GM03348 (cell line): ENCODE measurements around the gene PLXDC1.
A peak's percentile ranks its signal among the peaks of the same experiment; 100 is the strongest.

ENCODE experiments used
- DNase-seq: peaks from one replicate; pipeline ENCODE4 v3.0.0; 2012; ENCODE audit warnings: low spot score

PLXDC1 gene

DNA sequence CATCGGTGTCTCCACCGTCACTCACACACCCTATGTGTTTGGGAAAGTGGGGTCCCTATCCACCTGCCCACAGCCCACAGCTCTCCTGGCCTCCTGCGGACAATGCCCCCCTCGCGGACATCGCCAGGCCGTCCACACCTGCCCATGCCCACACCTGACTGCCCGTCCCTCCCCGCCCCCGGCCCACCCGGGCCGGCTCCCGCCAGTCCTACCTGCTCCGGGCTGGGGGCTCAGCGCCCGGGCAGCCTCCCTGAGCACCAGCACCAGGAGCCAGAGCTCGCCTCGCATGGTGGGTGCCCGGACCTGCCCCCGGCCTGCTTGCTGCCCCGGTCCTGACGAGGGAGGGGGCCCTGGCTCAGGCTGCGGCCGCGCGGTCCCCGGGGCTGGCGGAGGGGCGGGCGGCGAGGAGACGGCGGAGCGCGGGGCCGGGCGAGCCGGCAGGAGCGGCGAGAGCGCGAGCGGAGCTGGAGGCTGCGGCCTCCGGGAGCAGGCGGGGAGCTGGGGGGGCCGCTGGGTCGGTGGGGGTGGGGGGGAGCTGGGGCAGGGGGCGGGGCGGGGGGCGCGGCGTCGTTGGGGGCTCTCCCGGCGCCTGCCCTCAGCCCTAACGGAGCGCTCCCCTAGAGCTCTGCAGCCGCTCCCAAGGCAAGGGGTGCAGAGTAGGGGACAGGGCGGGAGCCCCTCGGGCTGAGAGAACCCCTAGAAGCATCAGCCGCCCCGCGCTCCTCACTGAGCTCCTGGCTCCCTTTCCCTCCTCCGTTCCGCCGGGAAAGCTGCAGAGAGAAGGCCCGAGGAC lies at the start of gene PLXDC1:
PLXDC1 (minus strand) TSS at position 488 of the 793 bp plus-strand sequence; CDS start at position 288, 200 bp downstream.
- peak; percentile 59 for DNase-seq

DNA sequence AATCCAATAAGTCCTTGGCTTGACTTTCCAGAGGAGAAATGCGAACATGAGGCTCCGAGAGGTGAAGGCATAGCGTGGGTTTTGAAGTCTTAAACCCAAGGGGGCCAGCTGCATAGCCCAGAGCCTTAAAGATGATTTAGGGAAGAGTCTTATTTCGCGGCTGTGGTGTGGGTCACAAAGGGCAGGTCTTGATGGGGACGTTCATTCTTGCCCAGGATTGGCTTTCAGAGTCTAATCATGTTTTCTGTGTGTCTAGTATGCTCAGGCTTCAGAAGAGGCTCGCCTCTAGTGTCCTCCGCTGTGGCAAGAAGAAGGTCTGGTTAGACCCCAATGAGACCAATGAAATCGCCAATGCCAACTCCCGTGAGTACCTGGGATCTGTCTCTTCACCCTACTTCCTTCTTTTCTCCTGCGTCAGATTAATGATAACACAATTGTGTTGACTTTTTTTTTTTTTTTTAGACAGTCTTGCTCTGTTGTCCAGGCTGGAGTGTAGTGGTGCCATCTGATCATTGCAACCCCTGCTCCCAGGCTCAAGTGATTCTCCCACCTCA lies 49.6 kb upstream of the PLXDC1 start:
- DNase-seq, result no peak

DNA sequence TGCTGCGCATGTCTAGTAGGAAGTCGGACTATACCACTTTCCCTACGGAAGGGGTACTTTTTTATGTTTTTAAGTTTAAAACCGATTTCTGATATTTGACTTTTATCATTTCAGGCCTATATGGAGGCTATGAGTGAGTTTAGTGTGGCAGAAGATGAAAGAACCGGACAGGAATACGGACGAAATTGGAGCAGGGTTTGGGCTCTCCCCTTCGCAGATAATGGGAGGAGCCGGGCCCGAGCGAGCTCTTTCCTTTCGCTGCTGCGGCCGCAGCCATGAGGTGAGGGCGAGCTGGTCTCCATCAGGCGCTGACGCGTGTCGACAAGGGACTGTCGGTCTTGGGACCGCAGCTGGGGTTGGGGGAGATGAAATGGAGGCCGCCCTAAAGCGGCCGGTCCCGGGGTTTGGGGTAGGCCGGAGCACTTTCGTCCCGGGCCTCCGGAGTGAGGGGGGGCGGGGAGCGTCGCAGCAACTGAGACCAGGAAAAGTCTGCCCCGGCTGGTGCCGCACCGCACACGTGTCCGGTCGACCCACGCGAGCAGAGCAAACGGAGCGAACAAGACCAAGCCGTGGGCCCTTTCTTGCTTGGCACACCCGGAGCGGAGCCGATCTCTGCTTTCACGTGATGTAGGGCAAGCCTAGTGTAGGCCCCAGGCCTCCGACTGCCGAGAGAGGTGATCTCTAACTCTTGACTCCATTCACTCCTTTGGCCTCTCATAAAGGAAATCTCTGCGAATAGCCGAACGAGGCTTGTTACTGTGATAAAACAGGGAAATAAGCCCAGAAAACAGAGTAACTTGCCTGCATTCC lies 48.8 kb upstream of the PLXDC1 start, which contains the start of gene RPL19:
RPL19 (plus strand) TSS at position 214 of the 810 bp plus-strand sequence; CDS start at position 276, 62 bp downstream.
- peak; percentile 92 for DNase-seq

DNA sequence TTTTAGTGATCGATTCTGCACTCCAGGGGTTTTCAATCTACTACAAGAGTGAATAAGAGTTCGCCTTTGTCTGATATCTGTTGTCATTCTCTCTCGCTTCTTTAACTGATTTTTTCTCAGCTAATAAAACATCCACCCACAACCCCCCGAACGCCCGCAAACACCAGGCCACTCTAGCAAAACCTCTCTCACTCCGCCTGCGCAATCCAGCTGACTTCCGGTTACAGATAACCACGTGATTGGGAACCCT lies 48.3 kb upstream of the PLXDC1 start:
- peak; percentile 95 for DNase-seq

DNA sequence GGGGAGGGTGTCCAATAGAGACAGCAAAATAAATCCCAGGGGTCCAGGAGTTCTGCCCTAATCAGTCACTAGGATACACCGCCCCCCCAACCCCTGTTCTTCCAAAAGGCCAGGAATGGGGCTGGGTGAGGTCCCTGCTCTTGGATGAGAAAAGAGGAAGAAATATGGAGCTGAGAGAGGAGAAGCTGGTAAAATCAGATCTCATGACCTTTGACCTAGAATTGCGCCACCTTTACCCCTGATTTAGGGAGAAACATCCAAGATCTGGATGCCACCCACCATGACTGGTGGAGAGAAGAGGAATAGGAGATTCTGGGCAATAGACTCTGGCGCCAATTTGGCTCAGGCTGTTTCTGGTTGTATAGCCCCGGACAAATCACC lies 46.7 kb upstream of the PLXDC1 start:
- no peak for DNase-seq

DNA sequence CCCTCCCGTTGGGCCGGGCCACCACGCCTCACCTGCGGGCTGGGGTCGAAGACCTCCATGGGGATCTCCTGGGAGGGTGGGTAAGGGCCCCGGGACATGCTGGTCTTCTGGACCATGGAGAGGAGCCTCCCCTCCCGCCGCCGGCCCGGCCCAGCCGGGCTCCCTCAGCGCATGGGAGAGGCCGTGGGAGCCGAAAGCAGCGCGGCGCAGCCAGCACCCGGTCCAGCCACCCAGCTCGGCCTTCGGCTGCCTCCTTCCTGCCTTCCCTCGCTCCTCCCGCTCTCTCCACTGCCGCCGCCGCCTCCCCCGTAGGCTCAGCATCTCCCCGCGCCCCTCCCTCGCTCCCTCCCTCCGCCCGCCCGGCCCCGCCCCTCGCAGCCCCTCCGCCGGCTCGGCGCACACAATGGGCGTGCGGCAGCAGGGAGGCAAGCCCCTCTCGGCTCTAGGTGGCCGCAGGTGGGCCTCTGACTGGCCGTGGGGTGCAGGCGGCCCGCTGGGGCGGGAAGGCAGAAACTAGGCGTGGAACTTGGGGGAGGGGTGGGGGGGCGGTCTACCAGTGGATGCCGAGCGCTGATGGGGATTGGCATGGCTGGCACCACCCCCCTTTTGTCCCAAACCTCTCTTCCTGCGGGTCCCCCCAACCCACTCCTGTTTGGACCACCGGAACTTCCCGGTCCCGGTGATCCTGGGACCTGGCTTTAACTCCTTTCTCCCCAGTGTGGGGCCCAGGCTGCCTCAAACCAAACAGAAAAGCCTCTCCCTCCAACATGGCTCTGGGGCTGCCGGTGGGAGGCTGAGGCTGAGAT lies 46.1 kb upstream of the PLXDC1 start, which contains the start of gene CACNB1:
CACNB1 (minus strand) TSS at position 290 of the 806 bp plus-strand sequence; CDS start at position 116, 174 bp downstream.
- peak; percentile 95 for DNase-seq

DNA sequence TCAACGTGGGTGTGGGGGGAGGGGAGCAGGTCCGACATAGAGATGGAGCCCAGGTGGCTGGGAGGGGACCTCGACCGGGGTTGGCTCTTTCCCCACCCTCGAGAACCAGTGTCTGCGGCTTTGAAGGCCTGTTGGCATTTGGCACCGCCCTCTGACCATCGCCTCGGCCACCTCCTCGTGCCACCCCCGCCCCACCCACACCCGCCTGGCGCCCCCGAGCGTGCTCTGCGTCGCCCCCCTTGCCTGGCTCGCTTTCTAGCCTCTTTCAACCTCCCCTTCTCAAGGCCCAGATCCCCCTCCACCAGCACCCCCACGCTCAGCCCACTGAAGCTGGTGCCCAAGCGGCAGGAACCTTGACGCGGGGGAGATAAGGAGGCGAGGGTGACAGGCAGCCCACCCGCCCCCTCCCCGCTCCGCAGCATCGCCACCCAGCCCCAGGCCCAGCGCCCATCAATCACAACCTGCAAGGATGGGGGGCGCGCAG lies 45.4 kb upstream of the PLXDC1 start:
- peak; percentile 68 for DNase-seq

DNA sequence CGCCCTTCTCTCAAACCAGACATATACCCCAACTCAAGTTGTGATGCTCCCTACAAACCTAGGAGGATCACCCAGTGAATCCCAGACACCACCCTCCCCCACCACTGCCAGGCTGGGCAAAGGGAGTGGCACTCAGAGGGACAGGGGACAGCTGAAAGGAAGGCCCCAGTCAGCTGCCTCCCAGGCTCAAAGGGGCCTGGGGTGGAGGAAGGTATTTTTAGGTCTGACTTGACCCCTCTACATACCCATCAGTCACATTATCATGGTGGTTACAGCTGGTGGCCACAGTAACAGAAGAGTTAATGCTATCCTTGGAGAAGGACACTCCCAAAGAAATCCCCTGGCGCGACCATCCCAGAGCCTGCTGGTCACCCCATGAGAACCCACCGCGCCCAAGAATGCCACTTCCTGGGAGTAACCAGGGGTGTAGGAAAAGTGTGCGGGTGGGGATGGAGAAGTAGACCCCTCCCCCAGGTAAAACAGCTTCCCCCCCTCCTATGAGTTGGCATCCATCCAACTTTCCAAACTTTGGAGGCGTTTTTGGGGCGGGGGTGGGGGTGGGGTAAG lies 44.9 kb upstream of the PLXDC1 start:
- peak; percentile 47 for DNase-seq

DNA sequence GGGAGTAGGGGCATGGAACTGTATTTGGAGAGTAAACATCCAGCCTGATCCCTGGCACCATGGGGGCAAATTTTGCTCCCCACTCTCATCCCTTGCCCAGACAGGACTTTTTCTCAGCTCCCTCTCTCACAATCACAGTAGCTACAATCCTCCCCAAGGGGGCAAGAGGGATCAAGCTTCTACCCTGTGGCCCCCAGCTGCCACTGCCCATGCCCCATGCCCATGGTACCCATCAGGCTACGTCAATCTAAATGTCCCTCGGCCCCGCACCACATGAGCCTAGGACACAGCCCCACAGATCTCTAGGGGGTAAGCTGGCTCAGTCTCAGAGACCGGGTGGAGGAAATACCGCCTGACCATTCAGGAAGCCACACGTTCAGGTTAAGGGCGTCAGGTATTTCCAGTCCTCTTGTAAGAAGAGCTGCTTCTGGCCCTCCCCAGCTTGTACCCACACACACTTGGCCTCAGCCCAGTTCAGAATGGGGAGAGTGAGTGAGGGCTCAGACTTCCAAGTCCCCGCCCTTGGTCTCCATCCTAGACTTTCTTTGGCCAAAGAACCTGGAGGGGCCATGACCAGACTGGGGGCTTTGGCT lies 44.2 kb upstream of the PLXDC1 start:
- DNase-seq, result peak; percentile 47

DNA sequence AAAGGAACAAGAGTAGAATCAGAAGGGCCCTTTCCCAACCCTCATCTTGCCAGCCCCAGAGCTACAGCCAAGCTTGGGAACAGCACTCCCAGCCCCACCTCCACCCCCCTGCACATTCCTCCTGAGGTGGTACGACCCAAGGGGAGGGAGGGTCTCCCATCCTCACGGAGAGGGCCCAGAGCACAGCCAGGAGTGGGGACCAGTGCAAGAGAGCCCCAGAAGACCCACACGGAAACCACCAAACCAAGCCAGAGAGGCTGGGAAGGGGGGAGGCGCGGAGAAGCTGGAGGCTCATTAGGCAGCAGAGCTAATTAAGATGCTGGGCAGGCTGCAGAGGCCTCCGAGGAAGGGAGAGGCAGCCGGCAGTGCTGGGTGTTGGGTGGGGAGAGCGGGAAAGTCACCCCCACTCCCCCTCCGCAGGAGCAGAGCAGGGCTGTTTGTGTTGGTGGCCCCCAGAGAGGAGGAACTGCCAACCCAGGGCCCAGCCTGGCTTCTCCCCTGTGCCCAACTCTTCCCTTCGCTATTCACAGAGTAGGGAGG lies 43.6 kb upstream of the PLXDC1 start:
- DNase-seq, result peak; percentile 35

DNA sequence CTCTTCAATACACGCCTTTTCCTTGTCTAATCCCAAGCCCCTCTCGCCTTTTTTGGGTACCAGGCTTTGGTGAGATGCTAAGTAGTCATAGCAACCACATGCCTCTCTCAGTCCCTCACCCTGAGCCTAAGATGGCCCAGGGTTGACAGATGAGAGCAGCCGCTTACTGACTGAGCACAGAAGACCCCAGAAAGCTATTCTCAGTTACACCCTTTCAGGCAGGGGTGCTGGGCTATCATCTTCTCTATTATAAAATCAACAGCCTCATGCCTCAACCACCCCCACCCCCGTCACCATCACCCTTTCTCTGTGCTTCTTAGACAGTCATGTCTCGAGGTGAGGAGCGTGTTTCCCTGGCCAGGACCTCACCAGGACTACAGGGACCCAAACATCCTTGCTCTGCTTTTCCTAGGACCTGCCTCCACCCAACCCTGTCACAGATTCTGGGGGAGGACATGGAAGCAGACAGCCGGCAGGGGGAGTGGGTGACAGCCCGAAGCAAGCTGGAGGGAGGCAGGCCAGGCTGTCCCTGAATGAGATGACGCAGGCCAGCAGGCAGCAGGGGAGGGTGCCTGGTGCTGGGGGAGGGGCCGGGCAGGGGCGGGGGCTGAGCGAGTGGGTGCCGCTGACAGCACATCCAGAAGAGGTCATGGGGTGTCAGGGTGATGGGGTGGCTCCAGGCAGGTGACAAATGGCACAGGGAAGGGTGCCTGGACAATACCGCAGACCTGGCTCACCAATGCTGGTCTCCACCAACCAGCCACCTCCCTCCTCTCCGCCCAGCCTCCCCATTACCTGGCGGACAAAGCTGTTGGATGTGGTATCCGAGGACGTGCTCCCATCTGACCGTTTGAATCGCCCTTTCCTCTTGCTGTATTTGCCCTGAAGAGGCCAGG lies 42.9 kb upstream of the PLXDC1 start:
- DNase-seq, result peak; percentile 85

DNA sequence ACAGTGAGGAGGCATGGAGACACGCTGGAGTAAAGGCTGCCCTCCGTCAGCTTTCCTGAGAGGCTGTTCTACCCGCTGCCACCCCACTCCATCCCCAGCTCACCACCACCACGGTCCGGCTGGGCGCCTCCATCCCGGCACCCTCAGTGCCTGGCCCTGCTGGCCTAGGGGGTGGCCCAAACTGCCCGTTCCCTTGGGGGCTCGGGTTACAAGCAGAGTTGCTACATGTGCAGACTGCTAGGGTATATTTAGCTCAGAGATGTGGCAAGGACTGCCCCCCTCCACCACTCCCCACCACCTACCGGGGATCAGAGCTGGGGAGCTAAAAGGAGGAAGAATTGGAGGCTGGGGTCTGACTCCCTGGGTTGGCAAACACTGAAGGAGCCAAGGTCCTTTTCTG lies 41.9 kb upstream of the PLXDC1 start:
- DNase-seq, result no peak

DNA sequence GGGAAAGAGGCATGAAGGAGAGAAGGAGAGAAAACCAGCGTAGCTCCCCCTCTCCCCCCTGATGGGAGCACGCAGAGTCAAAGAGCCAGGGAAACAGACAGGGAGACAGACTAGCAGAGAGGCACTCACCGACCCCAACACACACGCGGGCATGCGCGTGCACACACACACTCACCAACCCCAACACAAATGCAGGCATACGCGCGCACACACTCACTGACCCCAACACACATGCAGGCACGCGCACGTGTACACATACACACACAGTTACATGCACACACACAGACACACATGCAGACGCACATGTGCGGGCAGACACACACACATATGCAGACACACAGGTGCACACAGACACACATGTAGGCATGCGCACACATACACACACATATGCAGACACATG lies 41.5 kb upstream of the PLXDC1 start:
- no peak for DNase-seq

DNA sequence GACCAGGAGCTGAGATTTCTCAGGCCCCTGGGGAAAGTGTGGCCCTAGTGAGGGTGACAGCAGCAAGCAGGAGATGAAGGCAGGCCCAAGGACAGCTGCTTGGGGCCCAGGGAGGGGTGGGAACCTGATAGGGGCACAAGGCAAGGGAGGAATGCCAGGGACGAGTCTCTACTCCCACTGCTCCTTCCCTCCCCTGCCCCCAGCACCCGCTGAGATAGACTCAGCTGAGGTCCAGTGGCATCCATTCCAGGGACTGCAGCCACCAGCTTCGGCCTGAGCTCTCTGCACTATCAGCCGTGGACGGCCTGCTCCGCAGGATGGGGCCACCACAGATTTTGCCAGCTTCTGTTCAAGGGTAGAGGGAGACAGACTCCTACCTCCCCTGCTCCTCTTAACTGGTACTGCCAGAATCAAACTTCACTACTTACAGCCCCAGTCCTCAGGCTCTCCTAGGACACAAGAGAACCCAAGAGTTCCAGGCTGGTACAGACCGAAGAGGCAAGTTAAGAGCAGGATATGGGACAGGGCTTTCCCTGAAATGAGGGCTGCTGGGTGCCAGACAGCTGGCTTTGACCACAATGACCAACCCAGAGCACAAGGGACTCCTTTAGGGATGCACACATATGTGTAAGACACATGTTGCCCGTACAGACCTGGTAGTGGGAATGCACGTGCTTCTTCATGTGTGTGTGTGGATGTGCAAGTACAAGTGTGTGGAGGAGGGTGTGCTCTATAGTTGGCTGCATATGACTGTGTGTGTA lies 40.5 kb upstream of the PLXDC1 start:
- DNase-seq, result no peak

DNA sequence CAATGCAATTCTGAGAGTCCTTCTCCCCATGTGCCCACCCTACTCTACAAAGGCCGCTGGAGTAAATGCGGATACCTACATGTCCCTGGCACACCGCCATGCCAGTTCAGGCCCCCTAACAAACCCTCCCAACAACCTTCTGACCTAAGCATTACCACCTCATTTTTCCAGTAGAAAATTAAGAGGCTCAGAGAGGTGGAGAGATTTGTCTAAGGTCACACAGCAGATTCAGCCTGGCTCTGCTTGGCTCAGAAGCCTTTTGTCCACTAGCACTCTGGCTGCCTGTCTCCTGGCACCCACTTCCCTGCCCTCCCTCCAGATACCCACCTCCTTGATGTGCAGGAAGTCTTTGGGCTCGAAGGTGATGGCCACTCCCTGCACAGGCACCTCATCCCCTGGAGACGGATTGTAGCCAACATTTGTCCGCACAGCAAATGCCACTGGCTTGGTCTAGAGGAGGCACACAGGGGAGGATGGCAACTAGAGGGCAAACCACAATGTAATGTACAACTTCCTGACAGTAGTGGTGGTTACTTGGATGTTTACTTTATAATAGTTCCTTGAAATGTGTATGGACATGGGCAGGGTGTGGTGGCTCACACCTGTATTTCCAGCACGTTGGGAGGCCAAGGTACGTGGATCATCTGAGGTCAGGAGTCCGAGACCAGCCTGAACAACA lies 35.9 kb upstream of the PLXDC1 start:
- DNase-seq, result no peak

DNA sequence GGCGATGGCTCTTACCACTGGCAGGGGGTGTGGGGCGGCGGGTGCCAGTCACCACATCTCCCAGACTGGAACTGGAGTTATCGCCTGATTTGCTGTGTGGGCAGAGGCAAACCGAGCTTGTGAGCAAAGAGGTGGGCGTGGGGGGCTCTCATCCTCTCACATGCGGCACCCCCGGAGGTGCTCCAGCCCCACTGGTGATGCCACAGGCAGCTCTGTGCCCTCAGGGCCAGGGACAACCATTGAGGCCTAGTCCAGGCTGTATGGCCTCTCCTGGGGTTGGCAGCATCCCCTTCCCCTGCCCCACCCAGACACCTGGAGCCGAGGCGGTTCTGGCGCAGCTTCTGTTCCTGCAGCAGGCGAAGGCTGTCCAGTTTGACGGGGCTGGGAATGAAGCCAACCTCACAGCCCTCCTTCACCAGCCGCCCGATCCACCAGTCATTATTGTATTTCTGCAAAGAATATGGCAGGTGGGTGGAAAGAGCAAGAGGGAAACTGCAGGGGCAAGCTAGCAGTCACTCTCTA lies 35.1 kb upstream of the PLXDC1 start:
- DNase-seq, result no peak

DNA sequence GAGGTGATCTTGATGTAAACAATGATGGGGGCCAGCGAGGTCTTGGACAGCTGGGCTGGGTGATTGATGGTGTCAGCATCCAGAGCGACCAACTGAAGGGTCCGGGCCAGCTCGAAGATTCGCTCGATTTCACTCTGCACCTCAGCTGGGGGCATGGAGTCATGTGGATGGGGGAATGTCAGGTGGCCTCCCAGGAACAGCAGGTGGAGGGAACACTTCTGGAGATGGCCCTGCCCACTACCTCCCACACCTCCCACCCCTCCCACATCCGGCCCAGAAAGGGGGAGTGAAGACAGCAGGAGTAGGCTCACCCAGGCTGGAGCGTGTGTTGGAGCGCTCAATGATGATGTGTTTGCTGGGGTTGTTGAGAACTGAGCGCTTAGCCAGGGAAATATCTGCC lies 32.3 kb upstream of the PLXDC1 start:
- no peak for DNase-seq

DNA sequence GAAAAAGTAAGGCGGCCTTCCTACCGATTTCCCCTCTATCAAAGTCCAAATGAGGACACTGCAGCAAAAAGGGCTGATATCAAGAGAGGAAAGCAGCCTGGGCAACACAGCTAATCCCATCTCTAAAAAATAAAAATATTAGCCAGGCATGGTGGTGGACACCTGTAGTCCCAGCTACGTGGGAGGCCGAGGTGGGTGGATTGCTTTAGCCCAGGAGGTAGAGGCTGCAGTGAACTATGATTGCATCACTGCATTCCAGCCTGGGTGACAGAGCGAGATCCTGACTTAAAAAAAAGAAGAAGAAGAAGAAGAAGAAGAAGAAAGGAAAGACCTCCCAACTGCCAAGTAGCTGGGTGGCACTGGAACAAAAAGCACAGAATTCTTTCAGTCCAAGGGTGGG lies 31.6 kb upstream of the PLXDC1 start:
- DNase-seq, result no peak
